Measurements from ENCODE around the gene MTUS2.

DNA sequence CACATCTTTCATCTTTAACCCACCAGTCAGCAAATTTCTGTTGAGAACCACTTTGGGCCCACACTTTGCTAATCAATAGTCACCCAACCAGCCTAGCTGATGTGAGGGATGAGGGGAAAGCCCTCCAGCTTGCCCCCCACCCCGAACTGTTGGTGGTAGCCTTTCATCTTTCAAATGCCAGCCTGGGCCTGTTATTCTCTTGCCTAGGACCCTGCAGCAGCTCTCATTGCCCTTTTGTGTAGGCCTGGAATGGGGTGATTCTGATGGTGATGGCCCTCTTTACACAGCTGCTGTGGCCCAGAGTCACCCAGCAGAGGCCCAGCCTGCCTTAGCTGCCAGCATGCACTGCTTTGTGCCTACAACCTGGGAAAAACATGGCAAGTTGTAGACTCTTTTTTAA is 480.9 kb downstream of the MTUS2 start:
- TF ChIP-seq POLR2A (IDR thresholded peaks at IDR 0.05; ENCODE audit: low read length), result no peak
- TF ChIP-seq GATA1 (IDR thresholded peaks at IDR 0.05; ENCODE audit: low read depth, low read length), result no peak

Measured in erythroblast (primary cell).